ENCODE measurements around the gene PACSIN1.
A peak's percentile ranks its signal among the peaks of the same experiment; 100 is the strongest.
"Not testable (repeated sequence)": the region's sequence is repeated elsewhere in the genome, so short reads cannot be mapped to it uniquely, and the experiment has no call there.

Gene PACSIN1

GRCh38 chr6:34483781-34484180, 17.9 kb downstream of the PACSIN1 start:
- H3K36me3 ChIP-seq (ENCODE audit: control insufficient read depth in 5 of 5, insufficient read depth in 5 of 5, low read length in 5 of 5); H3K27ac ChIP-seq (ENCODE audit: low read depth, low read length); H3K4me1 ChIP-seq (ENCODE audit: control insufficient read depth in 5 of 5, insufficient read depth in 5 of 5, low read length in 5 of 5); H3K9ac ChIP-seq (ENCODE audit: low read length in 5 of 5); H3K4me3 ChIP-seq (ENCODE audit: low read depth in 1 of 5, low read length in 5 of 5); H3K9me3 ChIP-seq (ENCODE audit: control insufficient read depth in 5 of 5, low read length in 5 of 5); H3K27me3 ChIP-seq (ENCODE audit: control insufficient read depth in 5 of 5, insufficient read depth in 4 of 5, low read length in 5 of 5): not testable (repeated sequence)

- H3K36me3 ChIP-seq (ENCODE audit: control insufficient read depth in 5 of 5, insufficient read depth in 5 of 5, low read length in 5 of 5) = no peaks in the 10 kb centered on the region
- H3K27me3 ChIP-seq (ENCODE audit: control insufficient read depth in 5 of 5, insufficient read depth in 4 of 5, low read length in 5 of 5) = peaks cover 0 to 6% (median 0%) of the 10 kb centered on the region in 5 donors
- no peaks in the 10 kb centered on the region for H3K4me1 ChIP-seq (ENCODE audit: control insufficient read depth in 5 of 5, insufficient read depth in 5 of 5, low read length in 5 of 5)
- no peak overlapping the region for H3K4me3 ChIP-seq (ENCODE audit: low read depth in 1 of 5, low read length in 5 of 5)
- H3K9ac ChIP-seq (ENCODE audit: low read length in 5 of 5) = no peak overlapping the region
- no peak overlapping the region for H3K27ac ChIP-seq (ENCODE audit: low read depth, low read length)
- H3K9me3 ChIP-seq (ENCODE audit: control insufficient read depth in 5 of 5, low read length in 5 of 5) = no peaks in the 10 kb centered on the region
Observed at GRCh38 chr6:34484391-34484790, 18.5 kb downstream of the PACSIN1 start.

- no peaks in the 10 kb centered on the region for H3K36me3 ChIP-seq (ENCODE audit: control insufficient read depth in 5 of 5, insufficient read depth in 5 of 5, low read length in 5 of 5)
- no peak overlapping the region for H3K27ac ChIP-seq (ENCODE audit: low read depth, low read length)
Observed at GRCh38 chr6:34484899-34485298, 19.0 kb downstream of the PACSIN1 start.

GRCh38 chr6:34485321-34486060, 19.6 kb downstream of the PACSIN1 start:
- Histone ChIP-seq H3K4me1 (ENCODE audit: control insufficient read depth in 5 of 5, insufficient read depth in 5 of 5, low read length in 5 of 5) (no peaks in the 10 kb centered on the region), H3K9me3 (ENCODE audit: control insufficient read depth in 5 of 5, low read length in 5 of 5) (no peaks in the 10 kb centered on the region), H3K9ac (ENCODE audit: low read length in 5 of 5) (no peak overlapping the region), H3K27ac (ENCODE audit: low read depth, low read length) (no peak overlapping the region), H3K4me3 (ENCODE audit: low read depth in 1 of 5, low read length in 5 of 5) (no peak overlapping the region), H3K27me3 (ENCODE audit: control insufficient read depth in 5 of 5, insufficient read depth in 4 of 5, low read length in 5 of 5) (peaks cover 0 to 6% (median 0%) of the 10 kb centered on the region in 5 donors), H3K36me3 (ENCODE audit: control insufficient read depth in 5 of 5, insufficient read depth in 5 of 5, low read length in 5 of 5) (no peaks in the 10 kb centered on the region)

More at GRCh38 chr6:34484899-34485298, 19.0 kb downstream of the PACSIN1 start:
- no peak overlapping the region for H3K9ac ChIP-seq (ENCODE audit: low read length in 5 of 5)
- no peaks in the 10 kb centered on the region for H3K9me3 ChIP-seq (ENCODE audit: control insufficient read depth in 5 of 5, low read length in 5 of 5)
- H3K4me3 ChIP-seq (ENCODE audit: low read depth in 1 of 5, low read length in 5 of 5) = no peak overlapping the region
- peaks cover 0 to 6% (median 0%) of the 10 kb centered on the region in 5 donors for H3K27me3 ChIP-seq (ENCODE audit: control insufficient read depth in 5 of 5, insufficient read depth in 4 of 5, low read length in 5 of 5)
- no peaks in the 10 kb centered on the region for H3K4me1 ChIP-seq (ENCODE audit: control insufficient read depth in 5 of 5, insufficient read depth in 5 of 5, low read length in 5 of 5)

- Histone ChIP-seq H3K9ac (ENCODE audit: low read length in 5 of 5) (no peak overlapping the region), H3K27ac (ENCODE audit: low read depth, low read length) (no peak overlapping the region), H3K4me3 (ENCODE audit: low read depth in 1 of 5, low read length in 5 of 5) (no peak overlapping the region), H3K36me3 (ENCODE audit: control insufficient read depth in 5 of 5, insufficient read depth in 5 of 5, low read length in 5 of 5) (no peaks in the 10 kb centered on the region), H3K27me3 (ENCODE audit: control insufficient read depth in 5 of 5, insufficient read depth in 4 of 5, low read length in 5 of 5) (peaks cover 0 to 6% (median 0%) of the 10 kb centered on the region in 5 donors), H3K9me3 (ENCODE audit: control insufficient read depth in 5 of 5, low read length in 5 of 5) (no peaks in the 10 kb centered on the region), H3K4me1 (ENCODE audit: control insufficient read depth in 5 of 5, insufficient read depth in 5 of 5, low read length in 5 of 5) (peaks cover 0 to 5% (median 0%) of the 10 kb centered on the region in 5 donors)
Observed at GRCh38 chr6:34486106-34486740, 20.3 kb downstream of the PACSIN1 start.

GRCh38 chr6:34486886-34487285, 21.0 kb downstream of the PACSIN1 start:
- not testable (repeated sequence) for H3K36me3 ChIP-seq (ENCODE audit: control insufficient read depth in 5 of 5, insufficient read depth in 5 of 5, low read length in 5 of 5); H3K4me1 ChIP-seq (ENCODE audit: control insufficient read depth in 5 of 5, insufficient read depth in 5 of 5, low read length in 5 of 5); H3K9me3 ChIP-seq (ENCODE audit: control insufficient read depth in 5 of 5, low read length in 5 of 5); H3K9ac ChIP-seq (ENCODE audit: low read length in 5 of 5); H3K27ac ChIP-seq (ENCODE audit: low read depth, low read length); H3K27me3 ChIP-seq (ENCODE audit: control insufficient read depth in 5 of 5, insufficient read depth in 4 of 5, low read length in 5 of 5); H3K4me3 ChIP-seq (ENCODE audit: low read depth in 1 of 5, low read length in 5 of 5)

- H3K4me1 ChIP-seq (ENCODE audit: control insufficient read depth in 5 of 5, insufficient read depth in 5 of 5, low read length in 5 of 5) = peaks cover 0 to 7% (median 0%) of the 10 kb centered on the region in 5 donors
- peaks cover 0 to 6% (median 0%) of the 10 kb centered on the region in 5 donors for H3K27me3 ChIP-seq (ENCODE audit: control insufficient read depth in 5 of 5, insufficient read depth in 4 of 5, low read length in 5 of 5)
- no peaks in the 10 kb centered on the region for H3K9me3 ChIP-seq (ENCODE audit: control insufficient read depth in 5 of 5, low read length in 5 of 5)
- no peaks in the 10 kb centered on the region for H3K36me3 ChIP-seq (ENCODE audit: control insufficient read depth in 5 of 5, insufficient read depth in 5 of 5, low read length in 5 of 5)
- no peak overlapping the region for H3K27ac ChIP-seq (ENCODE audit: low read depth, low read length)
- H3K4me3 ChIP-seq (ENCODE audit: low read depth in 1 of 5, low read length in 5 of 5) = no peak overlapping the region
- H3K9ac ChIP-seq (ENCODE audit: low read length in 5 of 5) = no peak overlapping the region
Observed at GRCh38 chr6:34487536-34487935, 21.7 kb downstream of the PACSIN1 start.

GRCh38 chr6:34489207-34489805, 23.4 kb downstream of the PACSIN1 start:
- Histone ChIP-seq H3K36me3 (ENCODE audit: control insufficient read depth in 5 of 5, insufficient read depth in 5 of 5, low read length in 5 of 5) (no peaks in the 10 kb centered on the region), H3K27me3 (ENCODE audit: control insufficient read depth in 5 of 5, insufficient read depth in 4 of 5, low read length in 5 of 5) (peaks cover 0 to 6% (median 0%) of the 10 kb centered on the region in 5 donors), H3K9ac (ENCODE audit: low read length in 5 of 5) (no peak overlapping the region), H3K4me1 (ENCODE audit: control insufficient read depth in 5 of 5, insufficient read depth in 5 of 5, low read length in 5 of 5) (peaks cover 0 to 7% (median 0%) of the 10 kb centered on the region in 5 donors), H3K9me3 (ENCODE audit: control insufficient read depth in 5 of 5, low read length in 5 of 5) (no peaks in the 10 kb centered on the region), H3K4me3 (ENCODE audit: low read depth in 1 of 5, low read length in 5 of 5) (no peak overlapping the region), H3K27ac (ENCODE audit: low read depth, low read length) (no peak overlapping the region)

- peaks cover 0 to 7% (median 0%) of the 10 kb centered on the region in 5 donors for H3K4me1 ChIP-seq (ENCODE audit: control insufficient read depth in 5 of 5, insufficient read depth in 5 of 5, low read length in 5 of 5)
- H3K9ac ChIP-seq (ENCODE audit: low read length in 5 of 5) = no peak overlapping the region
- no peaks in the 10 kb centered on the region for H3K9me3 ChIP-seq (ENCODE audit: control insufficient read depth in 5 of 5, low read length in 5 of 5)
- peak overlapping the region in 4 of 5 donors; percentile 3 to 27 (median 8) for H3K4me3 ChIP-seq (ENCODE audit: low read depth in 1 of 5, low read length in 5 of 5)
- no peak overlapping the region for H3K27ac ChIP-seq (ENCODE audit: low read depth, low read length)
- peaks cover 0 to 2% (median 0%) of the 10 kb centered on the region in 5 donors for H3K27me3 ChIP-seq (ENCODE audit: control insufficient read depth in 5 of 5, insufficient read depth in 4 of 5, low read length in 5 of 5)
- no peaks in the 10 kb centered on the region for H3K36me3 ChIP-seq (ENCODE audit: control insufficient read depth in 5 of 5, insufficient read depth in 5 of 5, low read length in 5 of 5)
Observed at GRCh38 chr6:34490390-34491090, 24.7 kb downstream of the PACSIN1 start.

- no peaks in the 10 kb centered on the region for H3K9me3 ChIP-seq (ENCODE audit: control insufficient read depth in 5 of 5, low read length in 5 of 5)
- H3K9ac ChIP-seq (ENCODE audit: low read length in 5 of 5) = no peak overlapping the region
- H3K27me3 ChIP-seq (ENCODE audit: control insufficient read depth in 5 of 5, insufficient read depth in 4 of 5, low read length in 5 of 5) = no peaks in the 10 kb centered on the region
- H3K36me3 ChIP-seq (ENCODE audit: control insufficient read depth in 5 of 5, insufficient read depth in 5 of 5, low read length in 5 of 5) = no peaks in the 10 kb centered on the region
- H3K27ac ChIP-seq (ENCODE audit: low read depth, low read length) = no peak overlapping the region
- H3K4me3 ChIP-seq (ENCODE audit: low read depth in 1 of 5, low read length in 5 of 5) = peak overlapping the region in 4 of 5 donors; percentile 3 to 27 (median 8)
- peaks cover 0 to 7% (median 0%) of the 10 kb centered on the region in 5 donors for H3K4me1 ChIP-seq (ENCODE audit: control insufficient read depth in 5 of 5, insufficient read depth in 5 of 5, low read length in 5 of 5)
Observed at GRCh38 chr6:34491091-34491430, 25.2 kb downstream of the PACSIN1 start.

Data from subcutaneous abdominal adipose tissue (tissue), 5 donors.